GM23338 (cell line): ENCODE measurements around the gene PBOV1. TPM values are rescaled to one million over a fixed set of nuclear protein-coding genes. Genes with fewer than 3 reads are reported as not detected.
A peak's percentile ranks its signal among the peaks of the same experiment; 100 is the strongest.

Experiments used
- ATAC-seq: fragments of 200-7000 bp; cut with Tn5 transposase; 3 replicates; pipeline ENCODE4 v1.9.1; 2020
- DNase-seq: peaks from one replicate; pipeline ENCODE4 v3.0.0-alpha.2; 2015; ENCODE audit warnings: low spot score
- H2AFZ ChIP-seq: fragments of 200-600 bp; sonication (generic); 2 replicates; pipeline ENCODE4 v1.8.0; 2016; ENCODE audit warnings: antibody characterized with exemption, mild to moderate bottlenecking, moderate library complexity
- H3F3A ChIP-seq: fragments of 200-600 bp; sonication (generic); replicated peaks from 2 replicates; pipeline ENCODE4 v1.8.0; 2017; ENCODE audit warnings: antibody characterized with exemption, mixed run types, low read depth
- H3K27ac ChIP-seq: fragments of 200-600 bp; sonication (generic); 2 replicates; pipeline ENCODE4 v1.6.1; 2016; ENCODE audit warnings: low read depth
- H3K27me3 ChIP-seq: fragments of 200-600 bp; sonication (generic); 2 replicates; pipeline ENCODE4 v1.8.0; 2016; ENCODE audit warnings: mild to moderate bottlenecking, mixed run types, moderate library complexity; ENCODE audit not compliant: insufficient read depth
- H3K36me3 ChIP-seq: fragments of 200-600 bp; sonication (generic); 2 replicates; pipeline ENCODE4 v1.8.0; 2016; ENCODE audit warnings: mild to moderate bottlenecking; ENCODE audit not compliant: insufficient read depth
- H3K4me1 ChIP-seq: fragments of 200-600 bp; sonication (generic); 2 replicates; pipeline ENCODE4 v1.8.0; 2016; ENCODE audit warnings: mild to moderate bottlenecking, moderate library complexity; ENCODE audit not compliant: insufficient read depth
- H3K4me2 ChIP-seq: fragments of 200-600 bp; sonication (generic); 2 replicates; pipeline ENCODE4 v1.7.1; 2017; ENCODE audit warnings: mixed run types
- H3K4me3 ChIP-seq: fragments of 200-600 bp; sonication (generic); 2 replicates; pipeline ENCODE4 v1.6.1; 2016; ENCODE audit warnings: mixed run types
- H3K79me2 ChIP-seq: fragments of 200-600 bp; sonication (generic); replicated peaks from 2 replicates; pipeline ENCODE4 v1.8.0; 2017; ENCODE audit warnings: mild to moderate bottlenecking; ENCODE audit not compliant: insufficient read depth
- H3K9me2 ChIP-seq: fragments of 200-600 bp; sonication (generic); 2 replicates; pipeline ENCODE4 v1.8.0; 2017; ENCODE audit not compliant: insufficient read depth
- H4K20me1 ChIP-seq: fragments of 200-600 bp; sonication (generic); replicated peaks from 2 replicates; pipeline ENCODE4 v1.8.0; 2017; ENCODE audit warnings: mild to moderate bottlenecking; ENCODE audit not compliant: insufficient read depth
- H3K27ac Mint-ChIP-seq: 2 replicates; pipeline ENCODE4 v1.8.0; 2020; ENCODE audit warnings: inconsistent platforms, mild to moderate bottlenecking, moderate library complexity, mixed read lengths
- H3K27me3 Mint-ChIP-seq: 3 replicates; pipeline ENCODE4 v1.8.0; 2022; ENCODE audit warnings: low read depth, mild to moderate bottlenecking, moderate library complexity, mixed read lengths, inconsistent platforms; ENCODE audit not compliant: insufficient read depth, poor library complexity
- H3K36me3 Mint-ChIP-seq: 3 replicates; pipeline ENCODE4 v1.8.0; 2021; ENCODE audit warnings: low read depth, mild to moderate bottlenecking, inconsistent platforms, moderate library complexity, mixed read lengths
- H3K4me1 Mint-ChIP-seq: 3 replicates; pipeline ENCODE4 v1.8.0; 2020; ENCODE audit warnings: mild to moderate bottlenecking, inconsistent platforms, mixed read lengths
- H3K4me3 Mint-ChIP-seq: 3 replicates; pipeline ENCODE4 v1.8.0; 2021; ENCODE audit warnings: moderate library complexity, mild to moderate bottlenecking, inconsistent platforms, mixed read lengths
- H3K9me3 Mint-ChIP-seq: 3 replicates; pipeline ENCODE4 v1.8.0; 2020; ENCODE audit warnings: moderate library complexity, mild to moderate bottlenecking, inconsistent platforms, mixed read lengths
- CREB1 ChIP-seq: fragments of 250-450 bp; sonication (Bioruptor Pico); IDR thresholded peaks from 2 replicates; pipeline ENCODE4 v1.5.0; 2020; ENCODE audit warnings: low read depth, mild to moderate bottlenecking, moderate library complexity
- ETS1 ChIP-seq: IDR thresholded peaks from 2 replicates; pipeline ENCODE4 v1.6.1; 2016; ENCODE audit warnings: antibody characterized with exemption
- EZH2 ChIP-seq: fragments of 200-600 bp; sonication (generic); IDR thresholded peaks from one replicate; pipeline ENCODE4 v1.8.0; 2017; ENCODE audit warnings: antibody characterized with exemption, mild to moderate bottlenecking, low read depth; ENCODE audit not compliant: unreplicated experiment
- EZH2phosphoT487 ChIP-seq: fragments of 200-600 bp; sonication (generic); IDR thresholded peaks from one replicate; pipeline ENCODE4 v1.8.1; 2018; ENCODE audit warnings: antibody characterized with exemption; ENCODE audit not compliant: unreplicated experiment
- JUNB ChIP-seq: IDR thresholded peaks from one replicate; pipeline ENCODE4 v1.6.1; 2016; ENCODE audit warnings: antibody characterized with exemption; ENCODE audit not compliant: unreplicated experiment
- NANOG ChIP-seq: IDR thresholded peaks from 2 replicates; pipeline ENCODE4 v1.6.1; 2016; ENCODE audit warnings: antibody characterized with exemption, borderline replicate concordance
- POLR2AphosphoS5 ChIP-seq: IDR thresholded peaks from 2 replicates; pipeline ENCODE4 v1.6.1; 2016; ENCODE audit warnings: antibody characterized with exemption, low read depth
- STAT1 ChIP-seq: IDR thresholded peaks from one replicate; pipeline ENCODE4 v1.6.1; 2016; ENCODE audit warnings: antibody characterized with exemption; ENCODE audit not compliant: unreplicated experiment
- ZNF114 ChIP-seq: fragments of 250-450 bp; sonication (Bioruptor Pico); IDR thresholded peaks from 2 replicates; pipeline ENCODE4 v1.5.0; 2020; ENCODE audit warnings: mild to moderate bottlenecking, moderate library complexity
- ZNF331 ChIP-seq: fragments of 250-450 bp; sonication (Bioruptor Pico); IDR thresholded peaks from 2 replicates; pipeline ENCODE4 v1.5.0; 2020; ENCODE audit warnings: low read depth, mild to moderate bottlenecking, moderate library complexity
- polyA plus RNA-seq: library from polyadenylated mRNA; unstranded; fragments of >200 nt; fragmentation: Nextera tagmentation; extraction: Ambion mirVana; gene quantifications from 2 replicates; pipeline ENCODE4 v1.2.1, GENCODE V29; 2016
- total RNA-seq: library from RNA; depleted of rRNA; stranded (reverse); fragments of >200 nt; shearing (Covaris generic); gene quantifications from 2 replicates; pipeline ENCODE4 v1.2.3, GENCODE V29; 2014
- TF ChIP-seq, protein P1 (sequence below): fragments of 250-450 bp; sonication (Bioruptor Pico); IDR thresholded peaks from 2 replicates; pipeline ENCODE4 v1.5.0; 2020; ENCODE audit warnings: mild to moderate bottlenecking, moderate library complexity

The PBOV1 gene
- total and polyA plus RNA-seq, 2 experiments from 2014 or later, result not detected

- TF ChIP-seq POLR2AphosphoS5 (no peak), ETS1 (no peak), JUNB (no peak), ZNF331 (no peak), NANOG (no peak), STAT1 (no peak), EZH2phosphoT487 (no peak)
Measured at GRCh38 chr6:138194287-138194686, 24.0 kb downstream of the PBOV1 start (continued).

DNA sequence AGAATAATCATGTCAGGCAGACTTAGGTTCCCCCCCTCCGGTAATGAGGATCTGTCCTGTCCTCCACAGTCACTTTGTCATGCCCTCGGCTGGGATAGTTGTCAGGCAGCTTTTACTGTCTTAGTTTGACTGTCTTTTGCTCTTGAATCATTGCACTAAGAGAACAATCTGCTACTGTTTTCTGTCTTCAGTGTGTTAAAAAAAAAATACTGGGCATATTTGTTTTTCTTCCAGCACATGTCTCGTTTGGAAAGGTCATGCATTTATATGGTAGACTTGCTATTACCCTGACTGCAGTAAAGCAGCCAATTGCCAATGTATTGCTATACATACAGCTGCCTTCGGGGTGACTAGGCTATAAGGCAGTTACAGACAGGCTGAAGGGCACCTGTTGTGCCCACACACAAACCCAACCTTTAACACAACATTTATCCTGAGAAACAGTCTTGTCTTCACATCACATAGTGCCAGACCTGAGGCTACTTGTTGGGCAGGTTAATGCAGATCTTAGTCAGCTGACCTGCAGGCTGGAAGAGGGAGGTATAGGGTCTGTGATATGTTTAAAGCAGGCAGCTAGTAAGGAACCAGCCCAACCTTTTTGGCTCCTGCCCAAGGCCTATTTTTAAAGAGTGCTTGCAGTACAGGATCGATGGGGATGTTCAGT lies 29.9 kb downstream of the PBOV1 start:
- Histone ChIP-seq H3F3A (no peaks in the 10 kb centered on the region), H4K20me1 (no peaks in the 10 kb centered on the region), H2AFZ (no peak overlapping the region), H3K27ac (peak overlapping the region; percentile 45; the same call in 1 of the 2 replicates), H3K27me3 (no peaks in the 10 kb centered on the region), H3K4me1 (peaks cover 27% of the 10 kb centered on the region), H3K36me3 (no peaks in the 10 kb centered on the region), H3K4me2 (no peak overlapping the region), H3K79me2 (peaks cover 3% of the 10 kb centered on the region), H3K4me3 (no peak overlapping the region), H3K9me2 (peaks cover 7% of the 10 kb centered on the region; the same call in 1 of the 2 replicates)
- Mint-ChIP-seq H3K27ac (no peak overlapping the region), H3K36me3 (peaks cover 7% of the 10 kb centered on the region; the same call in 1 of the 3 replicates), H3K27me3 (peaks cover under 1% of the 10 kb centered on the region), H3K9me3 (no peaks in the 10 kb centered on the region), H3K4me1 (peaks cover 30% of the 10 kb centered on the region), H3K4me3 (no peak overlapping the region)
- DNase-seq (no peak), ATAC-seq (peak; percentile 59)
- TF ChIP-seq, protein P1, sequence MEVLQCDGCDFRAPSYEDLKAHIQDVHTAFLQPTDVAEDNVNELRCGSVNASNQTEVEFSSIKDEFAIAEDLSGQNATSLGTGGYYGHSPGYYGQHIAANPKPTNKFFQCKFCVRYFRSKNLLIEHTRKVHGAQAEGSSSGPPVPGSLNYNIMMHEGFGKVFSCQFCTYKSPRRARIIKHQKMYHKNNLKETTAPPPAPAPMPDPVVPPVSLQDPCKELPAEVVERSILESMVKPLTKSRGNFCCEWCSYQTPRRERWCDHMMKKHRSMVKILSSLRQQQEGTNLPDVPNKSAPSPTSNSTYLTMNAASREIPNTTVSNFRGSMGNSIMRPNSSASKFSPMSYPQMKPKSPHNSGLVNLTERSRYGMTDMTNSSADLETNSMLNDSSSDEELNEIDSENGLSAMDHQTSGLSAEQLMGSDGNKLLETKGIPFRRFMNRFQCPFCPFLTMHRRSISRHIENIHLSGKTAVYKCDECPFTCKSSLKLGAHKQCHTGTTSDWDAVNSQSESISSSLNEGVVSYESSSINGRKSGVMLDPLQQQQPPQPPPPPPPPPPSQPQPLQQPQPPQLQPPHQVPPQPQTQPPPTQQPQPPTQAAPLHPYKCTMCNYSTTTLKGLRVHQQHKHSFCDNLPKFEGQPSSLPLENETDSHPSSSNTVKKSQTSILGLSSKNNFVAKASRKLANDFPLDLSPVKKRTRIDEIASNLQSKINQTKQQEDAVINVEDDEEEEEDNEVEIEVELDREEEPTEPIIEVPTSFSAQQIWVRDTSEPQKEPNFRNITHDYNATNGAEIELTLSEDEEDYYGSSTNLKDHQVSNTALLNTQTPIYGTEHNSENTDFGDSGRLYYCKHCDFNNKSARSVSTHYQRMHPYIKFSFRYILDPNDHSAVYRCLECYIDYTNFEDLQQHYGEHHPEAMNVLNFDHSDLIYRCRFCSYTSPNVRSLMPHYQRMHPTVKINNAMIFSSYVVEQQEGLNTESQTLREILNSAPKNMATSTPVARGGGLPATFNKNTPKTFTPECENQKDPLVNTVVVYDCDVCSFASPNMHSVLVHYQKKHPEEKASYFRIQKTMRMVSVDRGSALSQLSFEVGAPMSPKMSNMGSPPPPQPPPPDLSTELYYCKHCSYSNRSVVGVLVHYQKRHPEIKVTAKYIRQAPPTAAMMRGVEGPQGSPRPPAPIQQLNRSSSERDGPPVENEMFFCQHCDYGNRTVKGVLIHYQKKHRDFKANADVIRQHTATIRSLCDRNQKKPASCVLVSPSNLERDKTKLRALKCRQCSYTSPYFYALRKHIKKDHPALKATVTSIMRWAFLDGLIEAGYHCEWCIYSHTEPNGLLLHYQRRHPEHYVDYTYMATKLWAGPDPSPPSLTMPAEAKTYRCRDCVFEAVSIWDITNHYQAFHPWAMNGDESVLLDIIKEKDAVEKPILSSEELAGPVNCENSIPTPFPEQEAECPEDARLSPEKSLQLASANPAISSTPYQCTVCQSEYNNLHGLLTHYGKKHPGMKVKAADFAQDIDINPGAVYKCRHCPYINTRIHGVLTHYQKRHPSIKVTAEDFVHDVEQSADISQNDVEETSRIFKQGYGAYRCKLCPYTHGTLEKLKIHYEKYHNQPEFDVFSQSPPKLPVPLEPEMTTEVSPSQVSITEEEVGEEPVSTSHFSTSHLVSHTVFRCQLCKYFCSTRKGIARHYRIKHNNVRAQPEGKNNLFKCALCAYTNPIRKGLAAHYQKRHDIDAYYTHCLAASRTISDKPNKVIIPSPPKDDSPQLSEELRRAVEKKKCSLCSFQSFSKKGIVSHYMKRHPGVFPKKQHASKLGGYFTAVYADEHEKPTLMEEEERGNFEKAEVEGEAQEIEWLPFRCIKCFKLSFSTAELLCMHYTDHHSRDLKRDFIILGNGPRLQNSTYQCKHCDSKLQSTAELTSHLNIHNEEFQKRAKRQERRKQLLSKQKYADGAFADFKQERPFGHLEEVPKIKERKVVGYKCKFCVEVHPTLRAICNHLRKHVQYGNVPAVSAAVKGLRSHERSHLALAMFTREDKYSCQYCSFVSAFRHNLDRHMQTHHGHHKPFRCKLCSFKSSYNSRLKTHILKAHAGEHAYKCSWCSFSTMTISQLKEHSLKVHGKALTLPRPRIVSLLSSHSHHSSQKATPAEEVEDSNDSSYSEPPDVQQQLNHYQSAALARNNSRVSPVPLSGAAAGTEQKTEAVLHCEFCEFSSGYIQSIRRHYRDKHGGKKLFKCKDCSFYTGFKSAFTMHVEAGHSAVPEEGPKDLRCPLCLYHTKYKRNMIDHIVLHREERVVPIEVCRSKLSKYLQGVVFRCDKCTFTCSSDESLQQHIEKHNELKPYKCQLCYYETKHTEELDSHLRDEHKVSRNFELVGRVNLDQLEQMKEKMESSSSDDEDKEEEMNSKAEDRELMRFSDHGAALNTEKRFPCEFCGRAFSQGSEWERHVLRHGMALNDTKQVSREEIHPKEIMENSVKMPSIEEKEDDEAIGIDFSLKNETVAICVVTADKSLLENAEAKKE (CRISPR knock-in tag), result no peak
- TF ChIP-seq JUNB (no peak), CREB1 (CRISPR knock-in tag) (no peak), ZNF114 (no peak), ETS1 (no peak), EZH2 (no peak), ZNF331 (no peak)
